OCI-LY1 (cell line): ENCODE results near the gene BZW1.

Source experiments
- EZH2 ChIP-seq: fragments of 200-600 bp; sonication (generic), shearing (Covaris generic); IDR thresholded peaks from 2 replicates; pipeline ENCODE4 v1.8.0; 2017; ENCODE audit warnings: borderline replicate concordance, mixed run types, mild to moderate bottlenecking, antibody characterized with exemption, low read length, moderate library complexity, mixed read lengths
- TF ChIP-seq, protein P1 (sequence below): fragments of 200-600 bp; sonication (generic), shearing (Covaris generic); IDR thresholded peaks from 2 replicates; pipeline ENCODE4 v1.5.1; 2017; ENCODE audit warnings: mild to moderate bottlenecking, antibody characterized with exemption, low read length, moderate library complexity, mixed read lengths

DNA sequence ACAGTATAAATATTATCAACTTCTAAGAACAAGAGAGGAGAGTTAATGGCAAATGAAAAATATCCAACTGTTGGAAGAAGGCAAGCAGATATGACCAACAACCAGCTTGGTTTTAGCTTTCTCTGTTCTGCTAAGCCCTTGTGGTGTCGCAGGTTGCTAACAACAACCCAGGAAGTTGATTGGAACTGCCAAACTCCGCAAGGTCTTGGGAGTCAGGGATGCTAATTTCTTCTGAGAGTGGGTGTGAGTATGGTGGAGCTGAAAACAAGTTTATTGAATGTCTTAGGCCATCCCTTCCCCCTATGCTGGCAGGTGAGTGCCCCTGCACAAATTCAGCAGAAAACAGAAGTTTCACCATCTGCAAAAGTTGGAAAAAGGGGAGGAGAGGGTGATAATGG, 17.5 kb downstream of the BZW1 start:
- TF ChIP-seq, protein P1, sequence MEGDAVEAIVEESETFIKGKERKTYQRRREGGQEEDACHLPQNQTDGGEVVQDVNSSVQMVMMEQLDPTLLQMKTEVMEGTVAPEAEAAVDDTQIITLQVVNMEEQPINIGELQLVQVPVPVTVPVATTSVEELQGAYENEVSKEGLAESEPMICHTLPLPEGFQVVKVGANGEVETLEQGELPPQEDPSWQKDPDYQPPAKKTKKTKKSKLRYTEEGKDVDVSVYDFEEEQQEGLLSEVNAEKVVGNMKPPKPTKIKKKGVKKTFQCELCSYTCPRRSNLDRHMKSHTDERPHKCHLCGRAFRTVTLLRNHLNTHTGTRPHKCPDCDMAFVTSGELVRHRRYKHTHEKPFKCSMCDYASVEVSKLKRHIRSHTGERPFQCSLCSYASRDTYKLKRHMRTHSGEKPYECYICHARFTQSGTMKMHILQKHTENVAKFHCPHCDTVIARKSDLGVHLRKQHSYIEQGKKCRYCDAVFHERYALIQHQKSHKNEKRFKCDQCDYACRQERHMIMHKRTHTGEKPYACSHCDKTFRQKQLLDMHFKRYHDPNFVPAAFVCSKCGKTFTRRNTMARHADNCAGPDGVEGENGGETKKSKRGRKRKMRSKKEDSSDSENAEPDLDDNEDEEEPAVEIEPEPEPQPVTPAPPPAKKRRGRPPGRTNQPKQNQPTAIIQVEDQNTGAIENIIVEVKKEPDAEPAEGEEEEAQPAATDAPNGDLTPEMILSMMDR, result no peak
- TF ChIP-seq EZH2, result no peak
